Natural killer cell (primary cell): ENCODE measurements around the gene METTL5. TPM values are rescaled to one million over a fixed set of nuclear protein-coding genes. Genes with fewer than 3 reads are reported as not detected.

Source experiments
- ATAC-seq, 3 donors: fragments of 150-1000 bp in 2 of 3; fragments of 200-7000 bp in 1 of 3; cut with Tn5 transposase; 1 replicate in 1 of 3; 2 replicates in 2 of 3; pipeline ENCODE4 v1.10.0; 2021; ENCODE audit warnings: mild to moderate bottlenecking in 2 of 3, moderate library complexity in 2 of 3
- DNase-seq, 2 donors: peaks; one replicate each; pipeline versions ENCODE4 v3.0.0 to v3.0.0-alpha.2; 2013 to 2021; ENCODE audit warnings: mixed read lengths in 1 of 2
- H3K27ac ChIP-seq: one replicate; pipeline ENCODE4 v1.5.1; 2013; ENCODE audit warnings: mild to moderate bottlenecking, low read length
- H3K27me3 ChIP-seq: one replicate; pipeline ENCODE4 v1.6.1; 2013; ENCODE audit warnings: low read length; ENCODE audit not compliant: control insufficient read depth, insufficient read depth
- H3K36me3 ChIP-seq: one replicate; pipeline ENCODE4 v1.6.1; 2013; ENCODE audit warnings: low read length; ENCODE audit not compliant: control insufficient read depth, insufficient read depth
- H3K4me1 ChIP-seq: one replicate; pipeline ENCODE4 v1.6.1; 2013; ENCODE audit warnings: low read length; ENCODE audit not compliant: control insufficient read depth, insufficient read depth
- H3K4me3 ChIP-seq: one replicate; pipeline ENCODE4 v1.5.1; 2013; ENCODE audit warnings: low read length
- H3K9me3 ChIP-seq: one replicate; pipeline ENCODE4 v1.6.1; 2013; ENCODE audit warnings: low read length; ENCODE audit not compliant: control insufficient read depth, insufficient read depth
- H3K27ac Mint-ChIP-seq, 2 donors: one replicate each; pipeline ENCODE4 v1.8.0; 2022; ENCODE audit warnings: mild to moderate bottlenecking in 2 of 2, mixed read lengths in 2 of 2, moderate library complexity in 1 of 2
- H3K27me3 Mint-ChIP-seq, 2 donors: one replicate each; pipeline ENCODE4 v1.8.0; 2022; ENCODE audit warnings: low read depth in 2 of 2, mixed read lengths in 2 of 2
- H3K36me3 Mint-ChIP-seq: one replicate; pipeline ENCODE4 v1.8.0; 2022; ENCODE audit warnings: mixed read lengths
- H3K4me1 Mint-ChIP-seq, 2 donors: one replicate each; pipeline ENCODE4 v1.8.0; 2022; ENCODE audit warnings: mixed read lengths in 2 of 2
- H3K4me3 Mint-ChIP-seq: one replicate; pipeline ENCODE4 v1.8.0; 2022; ENCODE audit warnings: mild to moderate bottlenecking, moderate library complexity, mixed read lengths
- H3K9me3 Mint-ChIP-seq, 2 donors: one replicate each; pipeline ENCODE4 v1.8.0; 2022; ENCODE audit warnings: mixed read lengths in 2 of 2
- WGBS: methylation state at CpG from one replicate; pipeline ENCODE4 v1.1.7; 2013; ENCODE audit warnings: missing lambda C conversion rate; ENCODE audit not compliant: insufficient coverage; 5-methylcytosine and 5-hydroxymethylcytosine counted together
- intact Hi-C: fragments of 100-400 bp; cut with micrococcal nuclease; formaldehyde crosslinking; loops from one replicate; pipeline ENCODE4 v1.14.2; 2022
- total RNA-seq, 4 donors: library from RNA; stranded (reverse); fragments of 120-200 nt in 1 of 4; gene quantifications; one replicate each; pipeline versions ENCODE4 v1.2.3 to v1.2.4, GENCODE V29; 2013 to 2022
- TF ChIP-seq, protein P1 (sequence below): fragments of 200-600 bp; IDR thresholded peaks from one replicate; pipeline ENCODE4 v1.8.0; 2022; ENCODE audit warnings: antibody characterized with exemption

The METTL5 gene
- total RNA-seq, 3 donors from 2014 or later (not counting 1 experiment from before 2014, with no cell fraction given): 14.7 to 28.2 (median 21.3) TPM

DNA sequence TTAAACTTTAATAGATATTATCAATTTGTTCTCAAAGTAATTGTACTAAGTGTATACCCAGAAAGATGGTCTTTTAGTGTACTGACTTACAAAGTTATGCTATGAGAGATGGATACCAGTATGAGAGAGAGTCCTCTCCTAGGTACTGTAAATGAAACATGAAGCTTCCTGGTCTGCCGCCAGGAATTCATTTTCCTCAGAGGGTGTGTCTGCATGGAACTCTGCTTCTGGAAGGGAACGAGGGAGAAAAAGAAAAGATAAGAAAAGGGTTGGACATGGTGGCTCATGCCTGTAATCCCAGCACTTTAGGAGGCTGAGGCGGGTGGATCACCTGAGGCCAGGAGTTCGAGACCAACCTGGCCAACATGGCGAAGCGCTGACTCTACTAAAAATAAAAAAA is 28.3 kb downstream of the METTL5 start:
- H3K9me3 Mint-ChIP-seq: no peaks in the 10 kb centered on the region
- no peak overlapping the region for H3K27ac Mint-ChIP-seq
- Histone ChIP-seq H3K9me3 (no peaks in the 10 kb centered on the region), H3K36me3 (peaks cover 4% of the 10 kb centered on the region), H3K27me3 (no peaks in the 10 kb centered on the region), H3K27ac (no peak overlapping the region), H3K4me1 (peaks cover 5% of the 10 kb centered on the region), H3K4me3 (no peak overlapping the region)
- DNase-seq: no peak
- 95% methylated on average over 6 of the region's 6 CpGs for WGBS
- ATAC-seq: no peak
- peaks cover 16 to 18% of the 10 kb centered on the region in 2 donors for H3K4me1 Mint-ChIP-seq
- H3K4me3 Mint-ChIP-seq: peak overlapping the region; percentile 38
- peaks cover 2 to 17% of the 10 kb centered on the region in 2 donors for H3K27me3 Mint-ChIP-seq
- TF ChIP-seq, protein P1, sequence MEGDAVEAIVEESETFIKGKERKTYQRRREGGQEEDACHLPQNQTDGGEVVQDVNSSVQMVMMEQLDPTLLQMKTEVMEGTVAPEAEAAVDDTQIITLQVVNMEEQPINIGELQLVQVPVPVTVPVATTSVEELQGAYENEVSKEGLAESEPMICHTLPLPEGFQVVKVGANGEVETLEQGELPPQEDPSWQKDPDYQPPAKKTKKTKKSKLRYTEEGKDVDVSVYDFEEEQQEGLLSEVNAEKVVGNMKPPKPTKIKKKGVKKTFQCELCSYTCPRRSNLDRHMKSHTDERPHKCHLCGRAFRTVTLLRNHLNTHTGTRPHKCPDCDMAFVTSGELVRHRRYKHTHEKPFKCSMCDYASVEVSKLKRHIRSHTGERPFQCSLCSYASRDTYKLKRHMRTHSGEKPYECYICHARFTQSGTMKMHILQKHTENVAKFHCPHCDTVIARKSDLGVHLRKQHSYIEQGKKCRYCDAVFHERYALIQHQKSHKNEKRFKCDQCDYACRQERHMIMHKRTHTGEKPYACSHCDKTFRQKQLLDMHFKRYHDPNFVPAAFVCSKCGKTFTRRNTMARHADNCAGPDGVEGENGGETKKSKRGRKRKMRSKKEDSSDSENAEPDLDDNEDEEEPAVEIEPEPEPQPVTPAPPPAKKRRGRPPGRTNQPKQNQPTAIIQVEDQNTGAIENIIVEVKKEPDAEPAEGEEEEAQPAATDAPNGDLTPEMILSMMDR: no peak
- intact Hi-C loops: loop anchor here (10.0 kb wide), 1 partner anchor 102 kb away; the partner anchor contains the start of genes CFAP210 and PHOSPHO2
- no peaks in the 10 kb centered on the region for H3K36me3 Mint-ChIP-seq

DNA sequence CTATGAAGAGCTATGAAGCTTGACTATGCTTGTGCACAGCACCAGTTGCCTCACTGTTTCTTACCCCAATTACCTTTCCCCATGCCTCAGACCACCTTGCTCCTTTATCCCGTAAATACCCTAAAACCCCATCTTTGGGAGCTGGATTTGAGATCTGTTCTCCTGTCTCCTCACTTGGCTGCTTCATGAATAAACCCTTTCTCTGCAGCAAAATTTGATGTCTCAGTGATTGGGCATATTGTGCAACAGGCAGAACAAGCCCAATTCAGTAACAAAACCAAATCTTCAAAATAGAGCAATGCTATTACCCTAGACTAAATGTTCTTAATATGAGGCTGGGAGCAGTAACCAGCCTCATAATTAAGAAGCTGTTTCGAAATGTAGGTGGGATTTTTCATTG is 29.5 kb downstream of the METTL5 start:
- no peak overlapping the region for H3K27ac ChIP-seq
- no peak overlapping the region for H3K4me3 Mint-ChIP-seq
- ATAC-seq (no peak), DNase-seq (no peak)
- intact Hi-C loops: loop anchor here (10.0 kb wide), 1 partner anchor 100 kb away; the partner anchor contains the start of genes CFAP210 and PHOSPHO2
- no peak overlapping the region for H3K4me3 ChIP-seq
- no peaks in the 10 kb centered on the region for H3K36me3 ChIP-seq
- WGBS: 87% methylated on average over 1 of the region's 2 CpGs
- peaks cover 16 to 17% of the 10 kb centered on the region in 2 donors for H3K4me1 Mint-ChIP-seq
- peaks cover 2 to 17% of the 10 kb centered on the region in 2 donors for H3K27me3 Mint-ChIP-seq
- H3K9me3 Mint-ChIP-seq: no peaks in the 10 kb centered on the region
- no peaks in the 10 kb centered on the region for H3K27me3 ChIP-seq
- peaks cover 3% of the 10 kb centered on the region for H3K4me1 ChIP-seq
- H3K9me3 ChIP-seq: no peaks in the 10 kb centered on the region
- no peak overlapping the region for H3K27ac Mint-ChIP-seq
- TF ChIP-seq, protein P1: no peak
- H3K36me3 Mint-ChIP-seq: no peaks in the 10 kb centered on the region

DNA sequence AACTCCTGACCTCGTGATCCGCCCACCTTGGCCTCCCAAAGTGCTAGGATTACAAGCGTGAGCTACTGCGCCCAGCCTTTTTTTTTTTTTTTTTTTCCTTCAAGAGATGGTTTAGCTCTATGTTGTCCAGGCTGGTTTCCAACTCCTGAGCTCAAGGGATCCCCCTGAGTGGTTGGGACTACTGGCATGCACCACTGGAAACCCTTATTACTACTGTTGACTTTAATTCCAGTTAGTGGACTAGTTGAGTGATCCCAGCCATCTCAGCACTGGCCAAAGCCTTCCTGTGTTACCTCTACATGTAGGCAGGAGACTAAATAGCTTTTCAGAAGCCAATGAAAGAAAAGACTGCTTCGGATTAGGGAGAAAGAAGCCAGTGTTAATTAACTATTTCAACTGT is 34.1 kb downstream of the METTL5 start:
- ATAC-seq (no peak), DNase-seq (no peak)
- Mint-ChIP-seq H3K9me3 (no peaks in the 10 kb centered on the region), H3K27ac (no peak overlapping the region), H3K4me3 (no peak overlapping the region), H3K27me3 (peaks cover 16 to 44% of the 10 kb centered on the region in 2 donors), H3K4me1 (peaks cover 6% of the 10 kb centered on the region in 2 donors), H3K36me3 (no peaks in the 10 kb centered on the region)
- H3K4me1 ChIP-seq: peaks cover 6% of the 10 kb centered on the region
- WGBS: 95% methylated on average over 5 of the region's 5 CpGs
- TF ChIP-seq, protein P1: no peak
- H3K27ac ChIP-seq: no peak overlapping the region
- H3K4me3 ChIP-seq: no peak overlapping the region
- H3K9me3 ChIP-seq: no peaks in the 10 kb centered on the region
- intact Hi-C loops: loop anchor here (10.0 kb wide), 1 partner anchor 96 kb away; the partner anchor contains the start of genes CFAP210 and PHOSPHO2
- H3K27me3 ChIP-seq: peaks cover 4% of the 10 kb centered on the region
- H3K36me3 ChIP-seq: no peaks in the 10 kb centered on the region

DNA sequence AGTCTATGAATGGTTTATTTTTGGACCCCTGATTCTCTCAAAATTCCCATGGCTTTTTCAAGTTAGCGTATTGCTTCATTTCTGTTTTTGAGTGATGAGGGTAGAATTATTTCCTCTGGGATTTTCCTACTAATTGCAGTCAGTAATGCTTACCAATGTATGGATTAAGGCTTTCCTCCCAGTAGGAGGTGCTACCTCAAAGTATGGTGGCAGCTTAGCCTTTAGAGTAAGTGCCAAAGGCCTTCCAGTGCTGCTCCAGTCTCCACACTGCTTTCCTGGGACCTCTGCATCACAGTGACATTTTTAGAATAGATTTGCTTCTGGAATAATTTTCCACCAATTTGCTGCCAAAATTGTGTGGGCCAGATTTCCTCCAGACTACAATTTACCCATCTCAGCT is 42.2 kb downstream of the METTL5 start:
- Mint-ChIP-seq H3K9me3 (no peaks in the 10 kb centered on the region), H3K36me3 (no peaks in the 10 kb centered on the region), H3K4me3 (no peak overlapping the region), H3K4me1 (no peaks in the 10 kb centered on the region), H3K27me3 (peaks cover 5 to 9% of the 10 kb centered on the region in 2 donors), H3K27ac (no peak overlapping the region)
- H3K27ac ChIP-seq: no peak overlapping the region
- no peaks in the 10 kb centered on the region for H3K4me1 ChIP-seq
- WGBS: 100% methylated on average over 1 of the region's 1 CpG
- DNase-seq (no peak), ATAC-seq (no peak)
- TF ChIP-seq, protein P1: no peak
- intact Hi-C loops: no loop called here
- H3K4me3 ChIP-seq: no peak overlapping the region
- H3K36me3 ChIP-seq: no peaks in the 10 kb centered on the region
- H3K27me3 ChIP-seq: no peaks in the 10 kb centered on the region
- no peaks in the 10 kb centered on the region for H3K9me3 ChIP-seq
